Fibroblast of skin of right biceps (primary cell): ENCODE measurements around the gene LHFPL2.
A peak's percentile ranks its signal among the peaks of the same experiment; 100 is the strongest.

ENCODE experiments used
- DNase-seq: peaks from one replicate; pipeline ENCODE4 v3.0.0-alpha.2; 2013

The LHFPL2 gene

GRCh38 chr5:78613756-78614155 lies 34.8 kb downstream of the LHFPL2 start:
- DNase-seq = no peak

GRCh38 chr5:78613151-78613533 lies 35.4 kb downstream of the LHFPL2 start:
- DNase-seq = no peak

DNA sequence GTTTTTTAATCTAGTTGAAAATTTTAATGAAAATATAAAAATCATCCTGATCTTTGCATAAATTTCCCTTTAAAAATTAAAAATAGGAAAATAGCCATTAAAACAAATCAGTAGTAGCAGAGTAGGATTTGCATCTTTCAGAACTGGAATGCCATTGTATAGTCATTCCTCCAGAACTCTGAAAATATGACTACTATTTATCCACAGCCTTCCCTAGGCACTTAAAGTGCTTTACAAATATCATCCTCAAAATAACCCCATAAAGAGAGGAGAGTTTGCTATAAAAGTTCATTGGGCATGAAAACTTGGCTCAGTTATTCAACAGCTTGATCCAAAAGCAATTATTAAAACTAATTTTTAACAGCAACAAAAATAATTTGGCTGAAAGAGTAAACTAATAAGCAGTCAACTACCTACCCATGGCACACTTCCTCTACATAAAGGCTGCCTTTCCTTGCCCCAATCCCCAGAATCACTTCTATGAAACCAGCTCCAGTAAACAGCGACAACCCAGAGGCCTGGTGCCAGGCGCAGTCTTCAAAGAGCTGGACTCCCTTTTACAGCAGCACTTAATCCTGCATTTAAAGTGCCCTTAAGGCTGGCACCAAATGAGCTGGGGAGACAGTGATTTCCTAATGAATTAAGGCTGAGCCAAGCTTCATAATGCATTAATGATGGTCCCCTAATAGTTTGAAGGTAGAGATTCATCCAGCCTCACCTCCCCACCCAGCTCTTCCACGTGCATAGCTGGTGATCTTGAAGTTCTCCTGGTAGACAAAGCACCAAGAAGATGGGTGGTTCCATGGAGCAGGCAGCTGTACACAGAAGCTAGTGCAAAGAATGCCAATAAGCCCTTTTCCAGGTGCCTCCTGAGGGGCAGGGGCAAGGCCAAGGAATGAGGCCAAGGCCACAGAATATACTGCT lies 36.1 kb downstream of the LHFPL2 start:
- no peak for DNase-seq

- peak; percentile 65 for DNase-seq
Measured at GRCh38 chr5:78611126-78611605, 37.4 kb downstream of the LHFPL2 start.

- peak; percentile 59 for DNase-seq
Measured at GRCh38 chr5:78610636-78611035, 37.9 kb downstream of the LHFPL2 start.

DNA sequence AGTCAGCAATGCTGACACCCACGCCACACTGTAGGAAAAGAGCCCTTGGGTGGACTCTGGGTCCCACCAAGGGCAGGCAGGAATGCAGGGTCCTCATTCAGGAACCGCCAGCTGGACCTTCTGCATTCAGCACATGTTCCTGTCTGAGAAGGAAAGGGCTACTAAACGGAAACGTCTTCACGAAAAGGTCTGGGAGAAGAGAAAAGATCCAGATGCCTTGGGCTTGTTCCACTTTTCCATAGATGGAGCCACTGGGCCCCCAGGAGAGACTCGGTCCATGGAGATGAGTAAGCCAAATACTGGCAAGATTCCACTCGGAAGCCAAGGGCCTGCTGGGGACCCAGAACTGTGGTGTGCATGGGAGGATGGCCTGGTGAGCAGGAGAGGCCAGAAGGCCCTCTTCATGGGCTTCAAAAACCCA lies 38.4 kb downstream of the LHFPL2 start:
- DNase-seq = peak; percentile 86

DNA sequence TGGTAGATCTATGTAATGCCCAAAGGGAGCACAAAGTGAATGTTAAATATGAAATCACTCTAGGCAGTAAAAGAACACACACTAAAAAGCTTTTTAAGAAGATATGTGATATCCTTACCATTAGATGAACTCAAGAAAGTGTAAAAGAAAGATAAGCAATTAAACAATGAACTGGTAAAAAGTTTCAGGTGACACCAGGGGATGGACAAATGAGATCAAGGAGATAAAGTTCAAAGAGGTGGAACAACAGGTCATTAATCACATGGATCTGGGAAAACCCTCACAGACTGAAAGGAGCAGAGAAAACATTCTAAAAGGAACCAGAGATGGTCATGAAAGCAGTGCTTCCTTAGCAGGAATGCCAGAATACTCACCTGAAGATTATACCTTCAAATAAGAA lies 40.7 kb downstream of the LHFPL2 start:
- no peak for DNase-seq

DNA sequence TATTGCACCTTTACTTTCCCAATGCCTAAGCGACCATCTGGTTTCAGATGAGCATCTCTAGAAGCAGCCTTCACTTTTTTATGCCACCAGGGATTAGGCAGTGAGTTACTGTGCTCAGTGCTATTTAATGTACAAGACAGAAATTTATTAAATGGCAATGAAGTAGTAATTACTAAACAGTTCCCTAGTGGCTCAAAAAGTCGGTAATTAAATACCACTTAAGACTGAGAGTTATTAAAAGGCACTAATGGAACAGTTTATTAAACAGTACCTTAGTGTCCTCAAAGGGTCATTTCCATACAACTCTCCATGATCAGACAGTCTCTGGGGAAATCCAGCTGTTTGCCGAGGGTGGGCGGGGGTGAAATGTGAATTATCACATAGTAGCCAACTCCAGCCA lies 42.3 kb downstream of the LHFPL2 start:
- DNase-seq = no peak

- DNase-seq = peak; percentile 63
Measured at GRCh38 chr5:78605611-78606010, 43.0 kb downstream of the LHFPL2 start.

DNA sequence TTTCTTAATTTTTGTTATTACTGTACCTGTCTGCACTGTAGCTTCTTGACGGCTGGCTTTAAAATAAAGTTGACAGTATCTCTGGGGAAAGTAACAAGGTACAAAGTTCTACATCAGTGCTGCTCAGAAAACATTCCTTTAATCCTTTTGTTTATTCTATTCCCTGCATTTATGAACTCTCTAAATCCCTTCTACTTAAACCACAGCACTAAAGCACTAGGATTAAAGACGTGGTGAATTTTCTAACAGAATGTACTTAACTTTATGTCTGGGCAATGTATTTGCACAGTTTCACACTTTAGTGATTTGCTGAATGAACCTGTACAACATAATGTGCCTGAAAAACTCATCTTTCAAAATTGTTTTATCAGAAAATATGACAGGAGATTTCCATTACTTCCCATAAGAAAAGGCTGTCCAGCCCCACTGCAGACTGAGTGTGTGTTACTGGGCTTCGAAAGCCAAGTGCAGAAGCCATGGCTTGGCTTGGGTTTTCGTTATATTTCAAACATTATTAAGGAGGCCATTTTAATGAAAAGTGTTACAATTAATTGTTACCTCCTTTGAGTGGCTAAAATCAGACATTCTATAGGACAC lies 43.8 kb downstream of the LHFPL2 start:
- DNase-seq = no peak

DNA sequence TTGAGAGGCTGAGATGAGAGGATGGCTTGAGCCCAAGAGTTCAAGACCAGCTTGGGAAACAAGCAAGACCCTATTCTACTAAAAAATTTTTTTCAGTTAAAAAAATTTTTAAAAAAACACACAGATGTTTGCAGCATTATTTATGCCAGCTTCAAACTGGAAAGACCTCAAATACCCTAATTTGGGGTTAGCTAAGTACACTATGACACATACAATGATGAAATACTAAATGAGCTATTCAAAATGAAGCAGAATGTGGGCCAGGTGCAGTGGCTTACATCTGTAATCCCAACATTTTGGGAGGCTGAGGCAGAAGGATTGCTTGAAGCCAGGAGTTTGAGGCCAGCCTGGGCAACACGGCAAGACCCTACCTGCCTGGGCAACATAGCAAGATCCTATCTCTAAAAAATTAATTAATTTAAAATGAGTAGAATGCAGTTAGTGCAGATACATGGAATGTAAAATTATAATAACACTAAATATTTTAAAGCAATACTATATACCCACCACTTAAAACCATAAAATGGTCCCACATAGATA lies 44.9 kb downstream of the LHFPL2 start:
- no peak for DNase-seq

DNA sequence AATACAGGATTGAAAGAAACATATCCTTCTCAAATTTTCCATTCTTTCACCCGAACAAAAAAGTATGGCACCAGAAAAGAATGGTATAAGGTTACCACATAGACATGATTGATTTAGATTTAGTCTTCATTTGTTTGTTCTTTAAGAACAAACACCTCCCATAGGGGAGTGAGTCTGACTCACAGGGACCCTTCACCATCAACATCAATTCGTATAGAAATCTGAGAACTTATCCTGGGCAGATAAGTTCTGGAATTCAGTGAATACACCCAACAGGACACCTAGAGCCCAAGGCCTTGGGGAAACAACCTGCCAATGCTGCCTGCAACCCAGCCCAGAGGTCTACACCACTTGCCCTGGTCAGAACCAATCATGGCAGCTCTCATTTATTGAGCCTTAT lies 46.2 kb downstream of the LHFPL2 start:
- no peak for DNase-seq

DNA sequence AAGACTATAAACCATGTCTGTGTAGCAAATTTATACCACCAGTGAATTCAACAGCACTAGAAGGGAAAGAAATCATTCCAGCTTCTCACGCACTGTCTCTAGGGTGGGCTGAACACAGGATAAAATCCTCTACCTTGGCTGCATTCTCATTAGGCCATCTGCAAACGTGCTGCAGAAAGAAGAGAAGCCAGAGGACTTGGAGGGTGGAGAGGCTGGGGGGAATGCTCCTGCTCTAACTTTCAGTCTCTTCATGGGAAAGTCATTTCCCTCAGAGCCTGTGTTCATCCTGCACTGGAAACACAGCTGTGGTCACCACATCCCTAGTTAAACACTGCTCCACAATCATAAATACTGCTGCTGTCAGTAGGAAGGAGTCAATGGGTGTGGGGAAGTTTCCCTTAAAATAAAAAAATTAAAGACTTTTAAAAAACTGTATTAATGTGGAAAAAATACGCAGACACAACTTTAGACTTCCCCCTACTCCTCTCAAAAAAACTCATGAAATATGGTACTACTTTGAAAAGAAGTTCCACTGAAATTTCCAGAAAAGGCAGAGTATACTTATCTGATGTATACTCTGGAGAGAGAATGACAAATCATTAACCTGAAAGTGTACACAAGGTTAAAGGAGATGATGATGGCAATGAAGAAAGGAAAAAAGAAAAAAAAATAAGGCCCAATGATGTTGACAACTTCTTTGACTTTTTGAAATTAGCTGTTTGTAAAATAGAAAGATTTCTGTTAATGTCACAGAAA lies 46.8 kb downstream of the LHFPL2 start:
- DNase-seq = peak; percentile 77

- peak; percentile 90 for DNase-seq
Measured at GRCh38 chr5:78600687-78601414, 47.7 kb downstream of the LHFPL2 start.

GRCh38 chr5:78598973-78599372 lies 49.6 kb downstream of the LHFPL2 start:
- DNase-seq = no peak

- DNase-seq = peak; percentile 76
Measured at GRCh38 chr5:78597974-78598371, 50.6 kb downstream of the LHFPL2 start.

- peak; percentile 82 for DNase-seq
Measured at GRCh38 chr5:78597068-78597973, 51.3 kb downstream of the LHFPL2 start.

- no peak for DNase-seq
Measured at GRCh38 chr5:78595458-78595921, 53.1 kb downstream of the LHFPL2 start.

DNA sequence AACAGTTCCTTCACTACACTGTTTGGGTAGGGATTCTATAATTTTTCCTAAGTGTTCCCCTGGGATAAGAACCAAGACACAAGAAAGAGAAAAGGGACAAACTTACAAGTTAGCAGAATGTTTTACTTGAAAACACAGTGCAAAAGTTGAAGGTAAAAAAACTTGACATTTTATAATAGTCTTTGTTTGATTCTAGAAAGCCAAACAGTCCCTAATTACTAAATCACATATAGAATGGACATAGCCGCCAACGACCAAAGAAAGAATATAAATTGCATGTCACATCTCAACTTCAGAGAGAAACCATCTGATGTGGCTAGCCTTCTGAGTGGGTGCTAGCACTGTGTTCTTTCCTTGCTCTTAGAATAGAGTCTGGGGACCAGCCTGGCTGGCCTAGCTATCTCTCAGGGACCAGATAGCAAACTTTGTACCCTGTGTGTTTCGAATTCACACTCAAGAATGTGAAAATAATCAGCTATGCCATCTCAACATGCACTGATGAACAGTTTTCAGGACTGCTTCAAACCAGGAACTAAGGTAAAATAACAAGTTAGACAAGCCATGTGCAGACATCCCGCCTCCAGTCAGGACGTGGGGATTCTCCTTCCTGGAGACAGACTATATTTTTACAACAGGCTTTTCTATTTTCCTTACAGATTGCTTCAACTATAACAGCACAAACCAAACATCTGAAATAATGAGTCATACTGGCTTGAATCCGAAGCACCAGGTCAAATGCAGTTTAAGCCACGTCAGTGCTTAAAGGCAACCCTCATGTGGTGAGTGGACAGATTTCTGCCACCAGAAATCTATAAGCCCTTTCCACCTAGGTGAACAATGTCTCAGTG lies 53.7 kb downstream of the LHFPL2 start:
- peak; percentile 97 for DNase-seq

GRCh38 chr5:78594021-78594420 lies 54.6 kb downstream of the LHFPL2 start:
- DNase-seq = no peak
